UCSD-AML1 (cell line): ENCODE measurements around the gene WDPCP.
"Not testable (repeated sequence)": the region's sequence is repeated elsewhere in the genome, so short reads cannot be mapped to it uniquely, and the experiment has no call there.

Experiments
- DNase-seq: peaks from one replicate; lab custom pipeline; 2025; ENCODE audit not compliant: unreplicated experiment; lab: John Stamatoyannopoulos, UW

Gene WDPCP

GRCh38 chr2:63590626-63591408 lies 2.5 kb upstream of the WDPCP start:
- no peak for DNase-seq

DNA sequence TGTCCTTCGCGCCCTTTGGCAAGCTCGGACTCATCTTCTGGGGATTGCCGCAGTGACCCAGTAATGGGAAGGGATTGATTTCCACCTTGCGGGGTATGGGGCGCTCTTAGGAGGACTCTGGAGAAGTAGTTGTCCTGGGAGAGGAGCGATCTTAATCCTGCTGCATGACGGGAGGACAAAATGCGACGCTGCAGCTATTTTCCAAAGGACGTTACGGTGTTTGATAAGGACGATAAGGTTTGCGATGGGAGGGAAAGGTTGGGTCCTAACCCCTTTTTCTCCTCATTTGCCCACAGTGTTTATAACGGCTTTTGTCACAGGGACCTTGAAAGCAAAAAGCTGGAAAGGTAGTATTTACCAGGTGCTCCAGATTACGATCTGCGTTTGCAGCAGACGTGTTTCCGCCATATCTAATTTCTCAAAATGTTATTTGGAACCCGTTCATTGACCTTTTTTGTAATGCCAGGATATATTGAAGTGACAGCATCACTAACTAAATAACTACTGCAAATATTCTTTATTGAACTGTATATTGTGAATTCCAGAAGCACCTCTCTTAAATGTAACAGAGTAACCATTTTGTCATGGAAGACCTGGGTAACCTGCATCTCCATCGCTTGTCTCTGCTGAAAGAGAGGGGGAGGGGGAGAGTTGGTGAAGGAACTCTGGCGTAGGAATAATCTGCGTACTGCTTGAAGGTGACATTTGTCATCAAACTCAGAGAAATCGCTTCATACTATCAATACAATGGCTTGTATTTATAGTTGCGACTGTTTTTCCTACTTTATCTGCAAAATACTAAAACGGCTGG lies 1.1 kb upstream of the WDPCP start:
- DNase-seq: no peak

DNA sequence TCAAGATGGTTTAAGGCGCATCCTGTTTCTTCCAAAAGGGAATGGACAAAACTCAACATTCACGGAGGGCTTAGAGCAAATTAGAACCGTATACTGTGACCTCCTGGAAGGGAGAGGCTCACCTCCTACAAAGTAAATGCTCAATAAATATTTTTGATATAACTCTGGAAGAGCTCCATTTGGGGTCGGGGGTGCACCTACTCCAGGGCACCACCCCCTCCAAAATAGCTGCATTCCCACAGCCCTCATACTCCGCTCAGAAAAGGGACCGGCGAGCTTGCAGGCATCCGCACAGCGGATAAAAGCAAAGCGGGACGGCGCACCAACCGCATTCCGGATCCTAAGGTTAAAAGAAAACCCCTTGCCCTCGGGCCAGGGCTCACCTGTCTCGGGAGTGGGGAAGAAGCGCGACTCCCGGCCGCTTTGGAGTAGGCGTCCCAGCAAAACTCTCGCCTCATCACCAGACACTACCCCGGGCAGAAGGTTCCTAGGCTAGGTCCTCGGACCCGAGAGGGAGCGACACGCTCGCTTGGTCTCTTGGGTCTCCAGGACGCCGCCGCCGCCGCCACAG lies 378 bp downstream of the WDPCP start:
- no peak for DNase-seq

DNA sequence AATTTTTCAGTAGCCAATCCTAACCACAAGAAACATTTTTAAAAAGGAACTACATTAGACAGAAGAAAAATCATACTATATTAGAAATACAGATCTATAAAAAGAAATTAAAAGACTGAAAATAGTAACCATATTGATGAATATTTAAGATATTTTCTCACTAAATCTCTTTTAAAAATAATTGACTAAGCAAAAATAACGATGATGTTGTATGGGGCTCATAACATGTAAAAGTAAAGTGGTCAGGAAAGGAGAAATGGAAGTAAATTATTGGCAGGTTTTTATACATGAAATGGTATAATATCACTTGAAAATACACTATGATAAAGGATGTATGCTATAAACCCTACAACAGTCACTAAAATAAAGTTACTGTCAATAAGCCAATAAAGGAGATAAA lies 5.4 kb downstream of the WDPCP start:
- DNase-seq: no peak

GRCh38 chr2:63581298-63581961 lies 6.8 kb downstream of the WDPCP start:
- DNase-seq: no peak

DNA sequence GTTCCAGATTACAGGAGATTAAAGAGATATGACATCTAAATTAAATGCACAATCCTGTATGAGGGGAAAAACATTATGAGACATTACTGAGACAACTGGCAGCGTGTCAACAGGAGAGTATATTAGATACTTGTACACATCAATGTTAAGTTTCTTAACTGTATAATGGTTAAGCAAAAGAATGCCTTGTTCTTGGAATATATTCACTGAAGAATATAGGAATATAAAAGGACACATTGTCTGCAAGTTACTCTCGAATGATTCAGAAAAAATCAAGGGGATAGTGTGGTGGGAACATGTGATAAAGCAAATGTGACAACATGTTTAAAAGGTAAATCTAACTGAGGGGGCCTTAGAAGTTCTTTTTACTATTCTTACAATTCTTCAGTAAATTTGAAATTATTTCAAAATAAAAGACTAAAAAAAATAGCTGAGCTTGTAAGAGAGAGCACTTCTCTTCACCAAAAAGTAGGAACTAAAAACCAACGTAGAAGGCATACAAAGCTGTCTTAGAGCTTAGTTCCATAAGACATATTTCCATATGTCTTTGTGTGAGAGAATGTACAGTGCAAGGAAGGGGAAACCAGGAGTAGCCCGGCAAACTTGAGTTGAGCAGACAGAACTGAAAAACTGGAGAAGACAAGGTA lies 7.5 kb downstream of the WDPCP start:
- no peak for DNase-seq

DNA sequence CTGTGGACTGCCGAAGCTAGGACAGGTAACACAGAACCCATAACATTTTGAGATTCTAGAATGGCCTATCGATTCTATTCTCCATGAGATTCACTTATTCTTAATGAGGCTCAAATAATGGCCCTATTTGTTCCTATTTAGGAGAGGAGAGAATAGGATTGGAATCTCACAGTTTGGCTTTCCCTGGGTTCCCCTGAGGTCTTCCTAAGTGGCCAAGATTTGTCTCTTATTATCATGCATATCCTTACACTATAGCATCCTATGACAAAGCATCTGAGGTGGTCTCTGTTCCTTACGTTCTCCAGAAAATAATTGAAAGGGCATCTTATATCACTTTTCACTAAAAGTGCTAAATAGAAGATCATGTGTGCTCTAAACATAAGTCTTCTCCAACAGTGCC lies 9.5 kb downstream of the WDPCP start:
- DNase-seq: no peak

GRCh38 chr2:63576546-63576945 lies 11.7 kb downstream of the WDPCP start:
- DNase-seq: no peak

DNA sequence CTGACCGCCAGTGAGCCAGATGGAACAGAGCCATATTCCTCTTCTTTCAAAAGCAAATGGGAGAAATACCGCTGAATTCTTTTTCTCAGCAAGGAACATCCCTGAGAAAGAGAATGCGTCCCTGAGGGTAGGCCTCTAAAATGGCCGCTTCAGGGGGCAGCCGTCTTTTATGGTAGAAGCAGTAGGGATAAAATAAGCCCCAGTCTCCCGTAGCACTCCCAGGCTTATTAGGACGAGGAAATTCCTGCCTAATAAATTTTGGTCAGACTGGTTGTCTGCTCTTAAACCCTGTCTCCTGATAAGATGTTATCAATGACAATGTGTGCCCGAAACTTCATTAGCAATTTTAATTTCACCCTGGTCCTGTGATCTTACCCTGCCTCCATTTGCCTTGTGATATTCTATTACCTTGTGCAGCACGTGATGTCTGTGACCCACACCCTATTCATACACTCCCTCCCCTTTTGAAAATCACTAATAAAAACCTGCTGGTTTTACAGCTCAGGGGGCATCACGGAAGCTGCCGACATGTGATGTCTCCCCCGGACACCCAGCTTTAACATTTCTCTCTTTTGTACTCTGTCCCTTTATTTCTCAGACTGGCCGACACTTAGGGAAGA lies 14.4 kb downstream of the WDPCP start:
- DNase-seq: not testable (repeated sequence)

DNA sequence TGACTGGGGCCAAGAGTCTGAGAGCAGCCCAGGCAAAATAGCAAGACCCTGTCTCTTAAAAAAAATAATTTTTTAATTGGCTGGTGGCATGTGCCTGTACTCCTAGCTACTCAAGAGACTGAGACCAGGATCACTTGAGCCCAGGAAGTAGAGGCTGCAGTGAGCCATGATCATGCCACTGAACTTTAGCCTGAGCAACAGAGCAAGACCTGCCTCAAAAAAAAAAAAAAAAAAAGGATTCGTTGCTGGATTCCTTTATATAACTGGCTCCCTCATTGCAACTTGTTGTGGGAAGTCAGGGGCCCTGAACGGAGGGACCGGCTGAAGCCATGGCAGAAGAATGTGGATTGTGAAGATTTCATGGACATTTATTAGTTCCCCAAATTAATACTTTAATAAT lies 15.3 kb downstream of the WDPCP start:
- not testable (repeated sequence) for DNase-seq

DNA sequence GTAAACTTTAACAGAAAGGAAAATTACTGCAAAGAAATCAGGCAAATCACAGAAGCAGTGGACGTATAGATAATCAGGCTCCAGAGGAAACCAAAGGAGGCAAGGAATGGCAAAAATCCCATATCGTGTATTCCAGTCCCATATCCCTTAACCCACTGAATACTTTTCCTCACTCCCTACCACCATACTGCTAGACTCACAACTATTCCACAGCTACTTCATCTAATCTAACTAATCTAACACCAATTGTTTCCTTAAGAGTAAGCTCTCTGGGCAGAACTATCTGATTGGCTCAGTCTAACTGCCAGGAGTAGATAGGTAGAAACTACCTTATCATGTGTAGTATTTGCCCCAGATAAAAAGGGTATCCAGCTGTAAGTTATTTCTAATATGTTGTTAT lies 16.3 kb downstream of the WDPCP start:
- no peak for DNase-seq

DNA sequence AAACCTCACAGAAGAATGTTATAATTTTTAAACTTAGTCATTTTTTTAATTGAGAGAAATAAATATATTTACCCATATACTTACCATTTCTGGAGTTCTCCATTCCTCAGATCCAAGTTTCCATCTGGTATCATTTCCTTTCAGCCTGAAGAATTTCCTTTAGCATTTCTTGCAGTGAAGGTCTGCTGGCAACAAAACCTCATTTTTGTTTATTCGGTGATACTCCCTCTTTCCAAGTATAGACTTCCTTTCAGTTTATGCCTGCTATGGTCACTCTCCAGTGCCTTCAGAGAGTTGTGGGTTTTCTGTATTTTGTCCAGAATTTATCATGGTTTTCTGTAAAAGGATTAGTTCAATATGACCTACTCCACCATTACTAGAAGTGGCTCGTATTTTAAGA lies 17.0 kb downstream of the WDPCP start:
- DNase-seq: no peak

GRCh38 chr2:63569740-63570139 lies 18.5 kb downstream of the WDPCP start:
- no peak for DNase-seq

GRCh38 chr2:63562751-63563150 lies 25.5 kb downstream of the WDPCP start:
- DNase-seq: no peak

DNA sequence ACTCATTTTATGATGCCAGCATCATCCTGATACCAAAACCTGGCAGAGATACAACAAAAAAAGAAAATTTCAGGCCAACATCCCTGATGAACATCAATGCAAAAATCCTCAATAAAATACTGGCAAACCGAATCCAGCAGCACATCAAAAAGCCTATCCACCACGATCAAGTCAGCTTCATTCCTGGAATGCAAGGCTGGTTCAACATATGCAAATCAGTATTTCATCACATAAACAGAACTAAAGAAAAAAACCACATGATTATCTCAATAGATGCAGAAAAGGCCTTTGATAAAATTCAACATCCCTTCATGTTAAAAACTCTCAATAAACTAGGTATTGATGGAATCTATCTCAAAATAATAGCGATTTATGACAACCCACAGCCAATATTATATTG lies 29.4 kb downstream of the WDPCP start:
- DNase-seq: not testable (repeated sequence)

- DNase-seq: not testable (repeated sequence)
These were observed 30.5 kb downstream of the WDPCP start for GRCh38 chr2:63557819-63558218.

- no peak for DNase-seq
These were observed 32.3 kb downstream of the WDPCP start for GRCh38 chr2:63555931-63556330.

GRCh38 chr2:63555299-63555698 lies 33.0 kb downstream of the WDPCP start:
- no peak for DNase-seq

DNA sequence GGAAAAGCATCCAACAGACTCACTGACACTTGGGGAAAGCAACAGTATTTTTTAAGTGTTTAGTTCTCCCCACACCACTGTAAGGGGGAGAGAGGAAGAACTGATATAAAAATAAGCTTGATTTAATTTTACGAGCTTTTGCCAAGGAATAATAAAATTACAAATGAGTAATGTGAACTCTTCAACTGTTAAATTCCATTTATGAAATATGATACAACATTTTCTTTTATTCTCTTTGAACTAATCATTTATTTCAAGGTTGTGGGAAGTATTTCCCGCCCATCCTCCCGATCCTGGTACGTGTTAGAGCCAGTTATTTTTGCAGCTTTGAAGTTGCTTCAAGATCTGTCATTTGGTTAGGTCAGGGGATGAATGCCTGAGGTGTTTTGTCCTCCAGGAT lies 35.2 kb downstream of the WDPCP start:
- DNase-seq: no peak

- no peak for DNase-seq
These were observed 43.3 kb downstream of the WDPCP start for GRCh38 chr2:63545023-63545422.
